Endothelial cell (in vitro differentiated cells): ENCODE results near the gene IFITM2. TPM values are rescaled to one million over a fixed set of nuclear protein-coding genes. Genes with fewer than 3 reads are reported as not detected.

ENCODE experiments used
- DNase-seq: peaks from one replicate; pipeline ENCODE4 v3.0.0; 2021; ENCODE audit warnings: low spot score
- H3K27ac Mint-ChIP-seq: one replicate; pipeline ENCODE4 v1.8.0; 2021; ENCODE audit warnings: mixed read lengths, inconsistent platforms; ENCODE audit not compliant: unreplicated experiment
- H3K27me3 Mint-ChIP-seq: one replicate; pipeline ENCODE4 v1.8.0; 2021; ENCODE audit warnings: mild to moderate bottlenecking, moderate library complexity, mixed read lengths, inconsistent platforms; ENCODE audit not compliant: unreplicated experiment
- H3K36me3 Mint-ChIP-seq: one replicate; pipeline ENCODE4 v1.8.0; 2021; ENCODE audit warnings: mild to moderate bottlenecking, low read depth, mixed read lengths, inconsistent platforms; ENCODE audit not compliant: unreplicated experiment
- H3K4me1 Mint-ChIP-seq: one replicate; pipeline ENCODE4 v1.8.0; 2021; ENCODE audit warnings: mild to moderate bottlenecking, mixed read lengths, inconsistent platforms; ENCODE audit not compliant: unreplicated experiment
- H3K4me3 Mint-ChIP-seq: one replicate; pipeline ENCODE4 v1.8.0; 2021; ENCODE audit warnings: mild to moderate bottlenecking, mixed read lengths, inconsistent platforms; ENCODE audit not compliant: unreplicated experiment
- H3K9me3 Mint-ChIP-seq: one replicate; pipeline ENCODE4 v1.8.0; 2021; ENCODE audit warnings: mixed read lengths, inconsistent platforms; ENCODE audit not compliant: unreplicated experiment
- total RNA-seq: library from RNA; stranded (reverse); fragmentation: NEBNext Ultra II Directional; extraction: Animal tissue kit (Norgen Biotek cat#: 25700); gene quantifications from one replicate; pipeline ENCODE4 v1.2.1, GENCODE V29; 2021; ENCODE audit not compliant: unreplicated experiment
- TF ChIP-seq, protein P1 (sequence below): fragments of 200-600 bp; sonication (generic); IDR thresholded peaks from one replicate; pipeline ENCODE4 v1.5.0; 2021; ENCODE audit warnings: antibody characterized with exemption; ENCODE audit not compliant: unreplicated experiment

The IFITM2 gene
- total RNA-seq, 1 donor from 2014 or later, result 205 TPM

- no peak for DNase-seq
- Mint-ChIP-seq H3K36me3 (peaks cover 6% of the 10 kb centered on the region), H3K9me3 (no peaks in the 10 kb centered on the region), H3K4me3 (no peak overlapping the region), H3K4me1 (peaks cover 5% of the 10 kb centered on the region), H3K27me3 (peaks cover 5% of the 10 kb centered on the region), H3K27ac (no peak overlapping the region)
- TF ChIP-seq, protein P1, sequence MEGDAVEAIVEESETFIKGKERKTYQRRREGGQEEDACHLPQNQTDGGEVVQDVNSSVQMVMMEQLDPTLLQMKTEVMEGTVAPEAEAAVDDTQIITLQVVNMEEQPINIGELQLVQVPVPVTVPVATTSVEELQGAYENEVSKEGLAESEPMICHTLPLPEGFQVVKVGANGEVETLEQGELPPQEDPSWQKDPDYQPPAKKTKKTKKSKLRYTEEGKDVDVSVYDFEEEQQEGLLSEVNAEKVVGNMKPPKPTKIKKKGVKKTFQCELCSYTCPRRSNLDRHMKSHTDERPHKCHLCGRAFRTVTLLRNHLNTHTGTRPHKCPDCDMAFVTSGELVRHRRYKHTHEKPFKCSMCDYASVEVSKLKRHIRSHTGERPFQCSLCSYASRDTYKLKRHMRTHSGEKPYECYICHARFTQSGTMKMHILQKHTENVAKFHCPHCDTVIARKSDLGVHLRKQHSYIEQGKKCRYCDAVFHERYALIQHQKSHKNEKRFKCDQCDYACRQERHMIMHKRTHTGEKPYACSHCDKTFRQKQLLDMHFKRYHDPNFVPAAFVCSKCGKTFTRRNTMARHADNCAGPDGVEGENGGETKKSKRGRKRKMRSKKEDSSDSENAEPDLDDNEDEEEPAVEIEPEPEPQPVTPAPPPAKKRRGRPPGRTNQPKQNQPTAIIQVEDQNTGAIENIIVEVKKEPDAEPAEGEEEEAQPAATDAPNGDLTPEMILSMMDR, result no peak
These were observed 14.3 kb upstream of the IFITM2 start for GRCh38 chr11:293271-293851.

- Mint-ChIP-seq H3K4me3 (no peak overlapping the region), H3K27ac (no peak overlapping the region)
- DNase-seq, result no peak
These were observed 13.6 kb upstream of the IFITM2 start for GRCh38 chr11:293852-294661.

DNA sequence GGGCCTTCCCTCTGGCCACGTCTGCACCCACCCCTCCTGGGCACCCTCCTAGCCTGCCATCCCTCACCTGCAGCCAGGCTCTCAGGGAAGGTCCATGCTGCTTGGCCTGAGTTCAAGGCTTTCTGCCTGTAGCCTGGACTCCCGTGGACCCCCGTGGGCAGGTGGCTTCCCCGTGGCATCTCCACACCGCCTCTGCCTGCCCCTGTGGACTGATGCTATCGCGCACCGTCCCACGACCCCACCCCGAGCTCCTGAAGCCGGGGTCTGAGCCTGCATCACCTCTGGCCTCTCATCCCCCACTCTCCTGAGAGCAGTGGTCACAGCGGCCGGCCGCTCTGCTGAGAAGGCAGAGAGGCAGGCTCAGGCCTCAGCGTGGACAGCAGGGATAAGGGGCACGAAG lies 12.8 kb upstream of the IFITM2 start:
- no peak overlapping the region for H3K27ac Mint-ChIP-seq
- no peak for DNase-seq
- TF ChIP-seq, protein P1, result no peak
- H3K9me3 Mint-ChIP-seq, result no peaks in the 10 kb centered on the region
- H3K27me3 Mint-ChIP-seq, result peaks cover 2% of the 10 kb centered on the region
- H3K36me3 Mint-ChIP-seq, result peaks cover 6% of the 10 kb centered on the region
- no peak overlapping the region for H3K4me3 Mint-ChIP-seq
- peaks cover 5% of the 10 kb centered on the region for H3K4me1 Mint-ChIP-seq

More at GRCh38 chr11:293852-294661, 13.6 kb upstream of the IFITM2 start:
- H3K36me3 Mint-ChIP-seq, result peaks cover 6% of the 10 kb centered on the region
- H3K27me3 Mint-ChIP-seq, result peaks cover 5% of the 10 kb centered on the region
- TF ChIP-seq, protein P1, result no peak
- peaks cover 5% of the 10 kb centered on the region for H3K4me1 Mint-ChIP-seq
- no peaks in the 10 kb centered on the region for H3K9me3 Mint-ChIP-seq

- Mint-ChIP-seq H3K4me3 (peak overlapping the region; percentile 31), H3K4me1 (peaks cover 5% of the 10 kb centered on the region), H3K36me3 (peaks cover 6% of the 10 kb centered on the region), H3K9me3 (no peaks in the 10 kb centered on the region), H3K27me3 (peaks cover 2% of the 10 kb centered on the region), H3K27ac (no peak overlapping the region)
- TF ChIP-seq, protein P1, result no peak
- DNase-seq, result no peak
These were observed 12.1 kb upstream of the IFITM2 start for GRCh38 chr11:295351-296170.
